ENCODE measurements around the gene FHDC1.

The FHDC1 gene

GRCh38 chr4:152929888-152930287 is 6.2 kb upstream of the FHDC1 start:
- no peak for DNase-seq (ENCODE audit: low read depth)
- no peak overlapping the region for H3K4me3 ChIP-seq (ENCODE audit: control insufficient read depth, low read depth, low read length)
- TF ChIP-seq CTCF (IDR thresholded peaks at IDR 0.05; ENCODE audit: control insufficient read depth, insufficient read depth, low read depth, low read length, missing control alignments) = no peak

- TF ChIP-seq CTCF (IDR thresholded peaks at IDR 0.05; ENCODE audit: control insufficient read depth, insufficient read depth, low read depth, low read length, missing control alignments) = no peak
- no peak overlapping the region for H3K4me3 ChIP-seq (ENCODE audit: control insufficient read depth, low read depth, low read length)
- no peak for DNase-seq (ENCODE audit: low read depth)
Measured at GRCh38 chr4:152935143-152935542, 980 bp upstream of the FHDC1 start.

- peak overlapping the region; percentile 66 for H3K4me3 ChIP-seq (ENCODE audit: control insufficient read depth, low read depth, low read length)
- no peak for DNase-seq (ENCODE audit: low read depth)
- TF ChIP-seq CTCF (IDR thresholded peaks at IDR 0.05; ENCODE audit: control insufficient read depth, insufficient read depth, low read depth, low read length, missing control alignments) = no peak
Measured at GRCh38 chr4:152936446-152937335, 568 bp downstream of the FHDC1 start.

- no peak for TF ChIP-seq CTCF (IDR thresholded peaks at IDR 0.05; ENCODE audit: control insufficient read depth, insufficient read depth, low read depth, low read length, missing control alignments)
- peak overlapping the region; percentile 66 for H3K4me3 ChIP-seq (ENCODE audit: control insufficient read depth, low read depth, low read length)
- no peak for DNase-seq (ENCODE audit: low read depth)
Measured at GRCh38 chr4:152937336-152938236, 1.5 kb downstream of the FHDC1 start.

- no peak for TF ChIP-seq CTCF (IDR thresholded peaks at IDR 0.05; ENCODE audit: control insufficient read depth, insufficient read depth, low read depth, low read length, missing control alignments)
- DNase-seq (ENCODE audit: low read depth) = no peak
- H3K4me3 ChIP-seq (ENCODE audit: control insufficient read depth, low read depth, low read length) = peak overlapping the region; percentile 66
Measured at GRCh38 chr4:152938237-152938947, 2.3 kb downstream of the FHDC1 start.

- no peak overlapping the region for H3K4me3 ChIP-seq (ENCODE audit: control insufficient read depth, low read depth, low read length)
- no peak for TF ChIP-seq CTCF (IDR thresholded peaks at IDR 0.05; ENCODE audit: control insufficient read depth, insufficient read depth, low read depth, low read length, missing control alignments)
- DNase-seq (ENCODE audit: low read depth) = no peak
Measured at GRCh38 chr4:152939621-152940020, 3.5 kb downstream of the FHDC1 start.

Data from AG09309 (cell line).